Endothelial cell of umbilical vein (primary cell): ENCODE results near the gene ZMIZ1. TPM values are rescaled to one million over a fixed set of nuclear protein-coding genes. Genes with fewer than 3 reads are reported as not detected.

ENCODE experiments used
- BruUV-seq: library from RNA; stranded (reverse); fragments of 400-500 nt; replicated peaks from 2 replicates; lab custom pipeline; 2021; lab: Mats Ljungman, UMichigan
- CTCF ChIA-PET: fragments of 300-600, 350-600 bp; sonication (Branson Sonifier 250); formaldehyde crosslinking; loops from one replicate; lab custom pipeline; 2021; ENCODE audit warnings: antibody characterized with exemption, inconsistent platforms; lab: Charles Lee
- POLR2A ChIA-PET: fragments of 300-600, 350-600 bp; sonication (Branson Sonifier 250); formaldehyde crosslinking; loops from one replicate; lab custom pipeline; 2021; ENCODE audit warnings: antibody characterized with exemption, inconsistent platforms; lab: Charles Lee
- DNase-seq: peaks from one replicate; pipeline ENCODE4 v3.0.0-alpha.2; 2011; ENCODE audit warnings: low read depth, low spot score
- FAIRE-seq: peaks from 2 replicates; lab custom pipeline; 2011; peaks lifted over from hg19 to GRCh38; lab: Jason Lieb, UNC
- H2AFZ ChIP-seq: 2 replicates; pipeline ENCODE4 v1.6.0; 2012; ENCODE audit warnings: low read depth, low read length, control low read depth, inconsistent platforms
- H3K27ac ChIP-seq: 2 replicates; pipeline ENCODE4 v1.5.1; 2011; ENCODE audit warnings: low read depth, mild to moderate bottlenecking, control low read depth, low read length, moderate library complexity; ENCODE audit not compliant: insufficient read depth
- H3K27me3 ChIP-seq, 2 experiments: 2 replicates each; pipeline versions ENCODE4 v1.6.0 to v1.6.1; 2011; ENCODE audit warnings: low read length in 2 of 2, mixed read lengths in 1 of 2; ENCODE audit not compliant: control insufficient read depth in 2 of 2, insufficient read depth in 2 of 2
- H3K36me3 ChIP-seq, 2 experiments: 2 replicates in 1 of 2; 3 replicates in 1 of 2; pipeline ENCODE4 v1.5.1; 2011; ENCODE audit warnings: low read length in 2 of 2, mild to moderate bottlenecking in 1 of 2, moderate library complexity in 1 of 2; ENCODE audit not compliant: control insufficient read depth in 2 of 2, insufficient read depth in 2 of 2; ENCODE audit errors: extremely low read depth in 1 of 2
- H3K4me1 ChIP-seq: 3 replicates; pipeline ENCODE4 v1.5.1; 2011; ENCODE audit warnings: mild to moderate bottlenecking, low read length; ENCODE audit not compliant: control insufficient read depth, insufficient read depth; ENCODE audit errors: extremely low read depth
- H3K4me2 ChIP-seq: 2 replicates; pipeline ENCODE4 v1.6.1; 2011; ENCODE audit warnings: low read length, control low read depth, mixed read lengths; ENCODE audit not compliant: insufficient read depth
- H3K4me3 ChIP-seq, 3 experiments: fragments of 200-600 bp in 1 of 3; sonication (generic), shearing (Covaris generic) in 1 of 3; replicated peaks in 1 of 3; 2 replicates each; pipeline ENCODE4 v1.5.1; 2011 to 2016; ENCODE audit warnings: control low read depth in 3 of 3, low read length in 3 of 3, mild to moderate bottlenecking in 2 of 3, inconsistent platforms in 1 of 3, low read depth in 1 of 3, moderate library complexity in 1 of 3; ENCODE audit not compliant: insufficient read depth in 1 of 3
- H3K79me2 ChIP-seq: 2 replicates; pipeline ENCODE4 v1.6.0; 2012; ENCODE audit warnings: low read length, inconsistent platforms; ENCODE audit not compliant: control insufficient read depth, insufficient read depth
- H3K9ac ChIP-seq: replicated peaks from 2 replicates; pipeline ENCODE3; 2011; ENCODE audit warnings: low read length, control low read depth; ENCODE audit not compliant: insufficient read depth; ENCODE audit errors: extremely low read depth
- H3K9me1 ChIP-seq: replicated peaks from 3 replicates; pipeline ENCODE4 v1.6.0; 2011; ENCODE audit warnings: mild to moderate bottlenecking, low read length; ENCODE audit not compliant: control insufficient read depth, insufficient read depth; ENCODE audit errors: extremely low read depth
- H3K9me3 ChIP-seq: replicated peaks from 2 replicates; pipeline ENCODE4 v1.5.1; 2012; ENCODE audit warnings: low read length, inconsistent platforms; ENCODE audit not compliant: control insufficient read depth, insufficient read depth
- H4K20me1 ChIP-seq: replicated peaks from 2 replicates; pipeline ENCODE3; 2011; ENCODE audit warnings: mild to moderate bottlenecking, low read length; ENCODE audit not compliant: control insufficient read depth, insufficient read depth; ENCODE audit errors: extremely low read depth
- CTCF ChIP-seq, 2 donors: IDR thresholded peaks; 1 replicate in 1 of 2; 2 replicates in 1 of 2; pipeline ENCODE4 v1.5.1; 2011; ENCODE audit warnings: low read length in 2 of 2, mild to moderate bottlenecking in 2 of 2, moderate library complexity in 2 of 2, control low read depth in 1 of 2, inconsistent platforms in 1 of 2, low read depth in 1 of 2; ENCODE audit not compliant: insufficient read depth in 1 of 2; ENCODE audit errors: extremely low read depth in 1 of 2
- EZH2 ChIP-seq: IDR thresholded peaks from 2 replicates; pipeline ENCODE4 v1.6.1; 2012; ENCODE audit warnings: borderline replicate concordance, low read depth, mild to moderate bottlenecking, moderate library complexity, low read length, inconsistent platforms; ENCODE audit not compliant: severe bottlenecking
- FOS ChIP-seq: IDR thresholded peaks from 2 replicates; pipeline ENCODE4 v1.6.1; 2011; ENCODE audit warnings: mild to moderate bottlenecking, low read length, moderate library complexity, borderline replicate concordance; ENCODE audit not compliant: insufficient read depth
- GATA2 ChIP-seq: IDR thresholded peaks from 2 replicates; pipeline ENCODE4 v1.7.0; 2011; ENCODE audit warnings: low read depth, mild to moderate bottlenecking, moderate library complexity, mixed read lengths, low read length; ENCODE audit not compliant: insufficient read length, insufficient read depth
- JUN ChIP-seq: IDR thresholded peaks from 2 replicates; pipeline ENCODE4 v1.6.1; 2011; ENCODE audit warnings: borderline replicate concordance, low read depth; ENCODE audit not compliant: insufficient read length, insufficient read depth
- MAX ChIP-seq: IDR thresholded peaks from 2 replicates; pipeline ENCODE4 v1.6.1; 2011; ENCODE audit not compliant: insufficient read depth, insufficient read length
- MYC ChIP-seq: IDR thresholded peaks from one replicate; pipeline ENCODE4 v1.6.1; 2011; ENCODE audit warnings: mild to moderate bottlenecking, low read depth, low read length
- POLR2A ChIP-seq: IDR thresholded peaks from 2 replicates; pipeline ENCODE4 v1.6.1; 2012; ENCODE audit warnings: low read depth, mild to moderate bottlenecking, control low read depth, low read length
- POLR2AphosphoS5 ChIP-seq: IDR thresholded peaks from 2 replicates; pipeline ENCODE4 v1.6.1; 2012; ENCODE audit warnings: low read depth, mild to moderate bottlenecking, control low read depth, low read length, moderate library complexity; ENCODE audit not compliant: insufficient read depth
- dilution Hi-C: fragments of 300-500 bp; cut with MboI; formaldehyde crosslinking; loops from one replicate; pipeline ENCODE4 v1.15.0; 2019; ENCODE audit warnings: low sequenced_read_pairs; ENCODE audit not compliant: extremely low pct_ligation_motif_present
- intact Hi-C: fragments of 100-400 bp; cut with micrococcal nuclease; formaldehyde crosslinking; loops from one replicate; pipeline ENCODE4 v1.10.0; 2022
- polyA plus RNA-seq, 4 experiments: library from polyadenylated mRNA; depleted of rRNA in 3 of 4; stranded (reverse) in 3 of 4; unstranded in 1 of 4; fragments of >200 nt; gene quantifications; 2 replicates each; pipeline versions ENCODE4 v1.2.1 to v1.2.3, GENCODE V29; 2011 to 2012; ENCODE audit warnings: missing spikeins in 1 of 4
- total RNA-seq: library from RNA; stranded (reverse); gene quantifications from 2 replicates; pipeline ENCODE4 v1.2.3, GENCODE V29; 2021

Gene ZMIZ1
- total and polyA plus RNA-seq, 2 donors (not counting 3 experiments of a cell fraction or from before 2014, with no cell fraction given): 12.5 to 46.7 TPM

GRCh38 chr10:79048639-79049550 is 19.9 kb upstream of the ZMIZ1 start:
- POLR2A ChIA-PET: no interaction called here
- H3K36me3 ChIP-seq: no peaks in the 10 kb centered on the region
- dilution Hi-C loops (no loop called here), intact Hi-C loops (no loop called here)
- FAIRE-seq (no peak), DNase-seq (no peak)
- H3K79me2 ChIP-seq: no peaks in the 10 kb centered on the region
- no peaks in the 10 kb centered on the region for H3K4me1 ChIP-seq
- no peak overlapping the region for H3K27ac ChIP-seq
- no peak overlapping the region for H3K4me2 ChIP-seq
- TF ChIP-seq EZH2: no peak
- TF ChIP-seq JUN: no peak
- no peak for TF ChIP-seq GATA2
- TF ChIP-seq CTCF (IDR thresholded peaks at IDR 0.05; ENCODE audit: extremely low read depth in 1 of 2, insufficient read depth in 1 of 2, low read depth in 1 of 2, low read length in 2 of 2): no peak
- no peak for TF ChIP-seq MYC
- TF ChIP-seq POLR2A: no peak
- TF ChIP-seq MAX: no peak
- TF ChIP-seq POLR2AphosphoS5: no peak
- no peak for TF ChIP-seq FOS
- no peak overlapping the region for H2AFZ ChIP-seq
- BruUV-seq: no TSS peak
- no peaks in the 10 kb centered on the region for H3K27me3 ChIP-seq
- CTCF ChIA-PET: interaction anchor here (1.5 kb wide), 1 partner anchor 146 kb away, joined by 4 read pairs; no protein-coding TSS in a partner anchor
- no peaks in the 10 kb centered on the region for H4K20me1 ChIP-seq
- no peak overlapping the region for H3K9ac ChIP-seq
- H3K9me1 ChIP-seq: no peaks in the 10 kb centered on the region
- no peaks in the 10 kb centered on the region for H3K9me3 ChIP-seq
- no peak overlapping the region for H3K4me3 ChIP-seq
